ENCODE measurements around the gene IDH3G.
"Not testable (repeated sequence)": the region's sequence is repeated elsewhere in the genome, so short reads cannot be mapped to it uniquely, and the experiment has no call there.

Gene IDH3G

DNA sequence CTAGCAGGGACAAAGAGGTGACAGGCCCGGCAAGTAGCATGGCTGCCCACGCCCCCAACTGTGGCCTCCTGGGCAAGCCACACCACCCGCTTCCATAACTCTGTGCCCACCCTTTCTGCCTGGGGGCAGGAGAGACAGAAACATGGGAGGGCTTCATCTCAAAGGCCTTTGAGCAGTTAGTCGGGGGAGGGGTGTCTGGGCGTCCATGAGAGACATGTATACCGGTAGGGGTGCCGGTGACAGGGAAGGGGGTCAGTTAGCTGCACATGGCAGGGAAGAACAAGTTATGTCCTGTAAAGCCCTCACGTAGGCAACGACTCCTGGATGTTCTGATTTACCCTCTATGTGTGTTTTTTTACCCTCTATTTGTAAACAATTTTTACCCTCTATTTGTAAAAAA lies 26.9 kb upstream of the IDH3G start:
- Mint-ChIP-seq H3K27ac (no peak overlapping the region), H3K4me3 (no peak overlapping the region), H3K36me3 (ENCODE audit: low read depth) (no peaks in the 10 kb centered on the region), H3K9me3 (no peaks in the 10 kb centered on the region), H3K27me3 (ENCODE audit: low read depth) (peaks cover 16% of the 10 kb centered on the region), H3K4me1 (ENCODE audit: low read depth) (peaks cover 21% of the 10 kb centered on the region)

DNA sequence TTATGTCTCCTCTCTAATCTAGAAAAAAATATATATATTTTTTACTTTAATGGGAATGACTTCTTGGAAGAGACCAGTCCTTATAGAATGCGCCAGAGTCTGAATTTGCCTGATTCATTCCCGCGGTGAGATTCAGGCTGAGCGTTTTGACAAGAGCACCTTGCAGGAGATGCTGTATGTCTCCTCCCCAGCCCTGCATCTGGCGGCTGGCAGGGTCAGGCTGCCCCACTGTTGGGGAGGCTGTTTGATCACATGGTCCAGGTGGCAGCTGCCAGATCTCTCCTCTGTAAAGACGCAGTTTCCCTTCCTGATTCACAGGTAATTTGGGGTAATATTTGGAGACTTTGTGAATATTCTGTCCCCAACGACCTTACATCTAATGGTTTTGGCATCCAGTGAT lies 26.4 kb upstream of the IDH3G start:
- Mint-ChIP-seq H3K27ac (no peak overlapping the region), H3K4me1 (ENCODE audit: low read depth) (peaks cover 21% of the 10 kb centered on the region), H3K27me3 (ENCODE audit: low read depth) (peaks cover 14% of the 10 kb centered on the region), H3K4me3 (no peak overlapping the region), H3K9me3 (no peaks in the 10 kb centered on the region), H3K36me3 (ENCODE audit: low read depth) (no peaks in the 10 kb centered on the region)

DNA sequence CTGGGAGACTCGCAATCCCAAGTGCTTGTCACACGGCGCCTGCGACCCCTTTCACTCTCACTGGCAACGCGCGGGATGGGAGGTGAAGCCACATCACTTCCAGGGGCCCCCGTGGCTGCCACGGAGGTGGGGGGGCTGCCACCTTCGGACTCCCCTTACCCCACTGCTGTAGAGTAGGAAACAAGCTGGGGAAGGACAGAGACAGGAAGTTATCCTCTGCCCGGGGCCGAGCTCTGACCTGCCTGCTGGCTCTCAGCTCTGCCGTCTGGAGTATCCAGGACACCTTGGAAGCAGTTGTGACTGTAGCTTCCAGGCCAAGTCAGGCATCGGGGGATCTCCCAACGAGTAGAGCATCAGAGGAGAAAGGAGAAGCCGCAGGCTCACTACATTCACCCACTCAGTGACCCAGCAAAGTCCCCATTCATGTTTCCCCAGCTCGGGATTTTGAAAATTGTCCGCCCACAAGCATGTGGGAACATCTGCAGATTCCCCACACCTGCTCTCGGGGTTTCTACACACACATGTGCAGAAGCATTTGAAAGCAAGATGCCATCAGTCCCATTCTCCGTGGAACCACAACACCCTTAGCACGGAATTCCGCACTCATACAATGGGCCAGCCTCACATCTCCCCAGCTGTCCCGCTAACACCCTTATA lies 25.3 kb upstream of the IDH3G start:
- Mint-ChIP-seq H3K27ac (no peak overlapping the region), H3K27me3 (ENCODE audit: low read depth) (peaks cover 19% of the 10 kb centered on the region), H3K4me3 (peak overlapping the region; percentile 7), H3K4me1 (ENCODE audit: low read depth) (peaks cover 26% of the 10 kb centered on the region), H3K9me3 (no peaks in the 10 kb centered on the region), H3K36me3 (ENCODE audit: low read depth) (no peaks in the 10 kb centered on the region)

DNA sequence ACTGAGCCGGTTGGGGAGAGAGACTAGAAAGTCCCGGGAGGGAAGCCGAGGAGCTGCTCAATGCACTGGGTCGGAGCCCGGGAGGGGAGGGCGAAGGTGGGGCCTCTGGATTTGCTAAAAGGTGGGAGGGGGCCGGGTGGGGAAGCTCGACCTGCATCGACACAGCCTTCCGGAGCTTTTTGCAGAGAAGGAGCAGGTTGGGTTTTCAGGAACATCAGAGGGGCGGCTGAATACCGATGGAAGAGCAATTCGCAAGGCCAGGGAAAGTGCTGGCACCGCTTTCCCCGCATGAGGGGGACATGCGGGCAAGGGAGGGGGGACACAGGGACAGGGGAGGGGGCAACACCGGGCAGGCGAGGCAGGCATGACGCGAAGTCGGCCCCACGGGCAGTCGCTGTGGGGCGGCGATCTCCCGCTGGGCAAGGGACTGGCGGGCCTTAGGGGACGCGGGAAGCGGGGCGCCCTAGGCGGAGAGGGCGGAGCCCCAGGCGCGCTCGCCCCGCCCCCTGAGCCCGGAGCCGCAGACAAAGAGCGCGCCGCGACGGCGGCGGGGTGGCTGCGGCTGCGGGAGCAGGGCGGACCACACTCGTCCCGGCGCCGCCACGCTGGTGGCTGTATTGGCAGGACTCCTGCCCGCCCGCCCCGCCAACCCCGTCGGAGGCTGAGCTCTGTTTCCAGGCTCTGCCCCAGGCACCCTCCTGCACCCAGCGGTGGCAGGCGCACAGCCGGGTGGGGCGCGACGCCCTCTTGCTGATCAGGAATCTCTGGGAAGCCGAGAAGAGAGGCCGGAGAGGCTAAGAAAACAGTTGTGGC lies 24.6 kb upstream of the IDH3G start:
- H3K36me3 Mint-ChIP-seq (ENCODE audit: low read depth), result no peaks in the 10 kb centered on the region
- peak overlapping the region; percentile 48 for H3K4me3 Mint-ChIP-seq
- peaks cover 24% of the 10 kb centered on the region for H3K4me1 Mint-ChIP-seq (ENCODE audit: low read depth)
- H3K9me3 Mint-ChIP-seq, result no peaks in the 10 kb centered on the region
- H3K27ac Mint-ChIP-seq, result no peak overlapping the region
- peaks cover 20% of the 10 kb centered on the region for H3K27me3 Mint-ChIP-seq (ENCODE audit: low read depth)

DNA sequence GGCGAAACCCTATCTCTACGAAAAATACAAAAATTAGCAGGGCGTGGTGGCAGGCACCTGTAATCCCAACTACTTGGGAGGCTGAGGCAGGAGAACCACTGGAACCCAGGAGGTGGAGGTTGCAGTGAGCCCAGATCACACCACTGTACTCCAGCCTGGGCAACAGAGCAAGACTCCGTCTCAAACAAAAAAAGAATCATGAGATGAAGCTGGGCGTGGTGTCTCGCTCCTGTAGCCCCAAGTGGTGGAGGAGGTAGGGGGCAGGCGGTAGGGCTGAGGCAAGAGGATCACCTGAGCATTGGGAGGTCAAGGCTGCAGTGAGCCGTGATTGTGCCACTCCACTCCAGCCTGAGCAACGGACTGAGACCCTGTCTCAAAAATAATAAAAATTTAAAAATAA lies 23.9 kb upstream of the IDH3G start:
- H3K36me3 Mint-ChIP-seq (ENCODE audit: low read depth); H3K4me3 Mint-ChIP-seq; H3K9me3 Mint-ChIP-seq; H3K27ac Mint-ChIP-seq: not testable (repeated sequence)
- Mint-ChIP-seq H3K4me1 (ENCODE audit: low read depth) (peaks cover 24% of the 10 kb centered on the region), H3K27me3 (ENCODE audit: low read depth) (peaks cover 24% of the 10 kb centered on the region)

DNA sequence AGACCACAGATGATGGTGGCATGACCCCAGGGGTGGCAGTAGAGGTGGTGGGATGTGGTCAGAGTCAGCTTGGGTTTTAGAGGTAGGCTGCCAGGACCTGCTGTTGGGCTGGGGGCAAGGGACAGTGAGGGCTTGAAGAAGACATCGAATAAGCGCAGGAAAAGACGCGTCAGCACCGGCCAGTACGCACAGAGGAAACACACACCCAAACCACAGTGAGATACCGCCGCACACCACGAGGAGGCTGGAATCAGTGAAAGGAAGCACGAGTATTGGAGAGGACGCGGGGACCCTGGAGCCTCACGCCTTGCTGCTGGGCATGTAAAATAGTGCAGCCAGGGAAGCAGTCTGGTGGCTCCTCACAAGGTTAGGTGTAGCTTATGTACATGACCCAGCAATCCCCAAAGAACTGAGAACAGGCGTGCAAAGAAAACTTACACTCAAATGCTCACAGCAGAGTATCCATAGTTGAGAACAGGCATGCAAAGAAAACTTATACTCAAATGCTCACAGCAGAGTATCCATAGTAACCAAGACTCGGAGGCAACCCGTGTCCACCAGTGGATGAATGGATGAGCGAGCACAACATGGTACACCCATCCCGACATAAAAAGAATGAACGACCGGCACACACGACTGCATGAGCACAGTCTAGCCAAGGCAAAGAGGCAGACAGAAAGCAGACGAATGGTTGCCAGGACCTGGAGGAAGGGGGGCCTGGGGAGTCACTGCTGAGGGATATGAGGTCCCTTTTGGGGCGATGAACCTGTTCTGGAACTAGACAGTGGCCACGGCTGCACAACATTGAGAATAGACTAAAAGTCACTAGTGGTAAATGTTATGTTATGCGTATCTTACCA lies 22.9 kb upstream of the IDH3G start:
- Mint-ChIP-seq H3K9me3 (no peaks in the 10 kb centered on the region), H3K4me3 (no peak overlapping the region), H3K4me1 (ENCODE audit: low read depth) (peaks cover 17% of the 10 kb centered on the region), H3K27me3 (ENCODE audit: low read depth) (peaks cover 25% of the 10 kb centered on the region), H3K36me3 (ENCODE audit: low read depth) (no peaks in the 10 kb centered on the region), H3K27ac (no peak overlapping the region)

DNA sequence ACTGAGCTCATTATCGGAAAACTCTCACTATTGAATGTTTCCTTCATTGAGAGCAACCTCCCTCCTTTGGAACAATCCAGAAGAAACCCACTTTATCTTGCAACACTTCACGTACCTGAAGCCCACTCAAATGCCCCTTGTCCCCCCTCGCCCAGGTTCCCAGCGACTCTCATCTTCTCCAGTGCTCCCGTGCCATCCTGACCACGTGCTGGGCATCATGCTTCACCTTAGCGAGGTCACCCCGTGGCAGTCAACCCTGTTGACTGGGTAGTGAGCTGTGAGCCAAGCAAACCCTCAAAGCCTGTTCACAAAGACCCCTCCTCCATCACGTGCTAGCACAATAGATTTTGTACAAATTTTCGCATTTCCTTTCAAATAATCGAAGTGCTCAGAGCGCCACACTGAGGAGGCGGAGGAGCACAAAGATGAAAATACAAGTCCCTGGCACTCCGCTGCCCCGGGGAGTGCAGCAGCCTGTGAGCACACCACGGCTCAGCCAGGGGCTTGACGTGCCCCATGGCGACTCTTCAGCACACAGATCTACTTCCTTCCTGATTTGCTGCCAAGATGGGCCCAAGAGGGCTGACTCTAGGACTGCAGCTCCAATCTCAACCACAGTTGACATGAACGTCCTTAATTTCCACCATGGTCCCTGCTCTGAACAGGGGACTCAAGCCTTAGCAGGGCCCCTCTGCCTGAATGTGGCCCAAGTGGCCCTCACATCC lies 20.6 kb upstream of the IDH3G start:
- no peaks in the 10 kb centered on the region for H3K36me3 Mint-ChIP-seq (ENCODE audit: low read depth)
- H3K27ac Mint-ChIP-seq, result no peak overlapping the region
- H3K4me1 Mint-ChIP-seq (ENCODE audit: low read depth), result peaks cover 16% of the 10 kb centered on the region
- H3K4me3 Mint-ChIP-seq, result no peak overlapping the region
- H3K9me3 Mint-ChIP-seq, result no peaks in the 10 kb centered on the region
- peaks cover 32% of the 10 kb centered on the region for H3K27me3 Mint-ChIP-seq (ENCODE audit: low read depth)

DNA sequence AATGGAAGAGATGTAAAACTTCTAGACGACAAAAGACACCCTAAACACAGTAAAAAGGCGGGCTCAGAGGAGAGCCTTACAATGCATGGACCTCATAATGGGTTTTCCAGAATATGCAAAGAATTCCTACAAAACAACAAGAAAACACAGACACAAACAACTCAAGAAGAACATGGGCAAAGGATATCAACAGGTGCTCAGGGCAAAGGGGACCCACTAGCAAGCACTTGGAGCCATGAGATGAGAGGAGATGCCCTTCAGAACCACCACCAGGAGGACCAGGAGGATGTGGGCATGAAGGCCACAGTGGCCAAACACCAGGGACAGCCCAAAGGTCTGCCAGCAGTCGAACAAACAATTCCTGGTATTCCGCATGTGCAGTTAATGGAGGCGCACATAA lies 19.0 kb upstream of the IDH3G start:
- H3K27me3 Mint-ChIP-seq (ENCODE audit: low read depth), result peaks cover 32% of the 10 kb centered on the region
- no peaks in the 10 kb centered on the region for H3K9me3 Mint-ChIP-seq
- no peak overlapping the region for H3K27ac Mint-ChIP-seq
- no peaks in the 10 kb centered on the region for H3K36me3 Mint-ChIP-seq (ENCODE audit: low read depth)
- peaks cover 16% of the 10 kb centered on the region for H3K4me1 Mint-ChIP-seq (ENCODE audit: low read depth)
- H3K4me3 Mint-ChIP-seq, result no peak overlapping the region

DNA sequence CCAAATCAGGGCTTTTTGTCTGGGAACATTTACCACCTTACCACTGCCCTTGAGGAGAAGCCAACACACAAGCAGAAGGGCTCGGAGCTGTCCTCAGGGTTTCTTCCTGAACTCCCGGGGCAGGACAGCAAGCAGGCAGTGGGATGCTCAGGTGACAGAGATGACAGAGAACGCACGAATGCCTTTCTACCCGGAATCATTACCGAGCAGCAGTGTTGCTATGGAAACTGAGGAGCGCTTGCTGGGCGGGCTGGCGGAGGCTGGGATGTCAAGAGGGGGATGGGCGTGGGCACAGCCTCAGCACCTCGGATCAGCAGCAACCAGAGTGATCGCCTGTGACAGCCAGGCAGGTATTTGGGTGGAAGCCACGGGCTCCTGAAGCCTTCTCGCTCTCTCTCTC lies 18.0 kb upstream of the IDH3G start:
- Mint-ChIP-seq H3K27ac (no peak overlapping the region), H3K36me3 (ENCODE audit: low read depth) (no peaks in the 10 kb centered on the region), H3K9me3 (no peaks in the 10 kb centered on the region), H3K4me1 (ENCODE audit: low read depth) (peaks cover 12% of the 10 kb centered on the region), H3K27me3 (ENCODE audit: low read depth) (peaks cover 31% of the 10 kb centered on the region), H3K4me3 (no peak overlapping the region)

DNA sequence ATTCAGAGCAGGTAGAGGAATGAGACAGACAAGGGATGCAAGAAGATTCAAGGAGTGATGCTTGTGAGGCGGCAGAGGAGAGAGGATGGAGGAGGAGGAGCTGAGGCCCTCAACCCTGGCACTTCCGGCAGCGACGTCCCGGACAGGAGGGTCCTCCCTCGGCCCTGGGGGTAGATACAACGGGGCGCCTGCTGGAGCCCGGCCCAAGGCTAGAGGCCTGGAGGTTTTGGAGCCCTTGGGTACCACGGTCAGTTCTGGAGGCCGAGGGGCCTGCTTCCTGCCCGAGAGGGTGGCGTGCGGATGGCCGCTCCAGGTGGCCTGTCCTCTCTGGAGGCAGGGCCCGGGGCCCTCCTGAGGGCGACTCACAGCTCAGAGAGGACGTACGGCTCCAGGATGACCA lies 13.8 kb upstream of the IDH3G start:
- H3K27ac Mint-ChIP-seq, result no peak overlapping the region
- no peak overlapping the region for H3K4me3 Mint-ChIP-seq
- H3K9me3 Mint-ChIP-seq, result no peaks in the 10 kb centered on the region
- no peaks in the 10 kb centered on the region for H3K4me1 Mint-ChIP-seq (ENCODE audit: low read depth)
- H3K27me3 Mint-ChIP-seq (ENCODE audit: low read depth), result peaks cover 10% of the 10 kb centered on the region
- H3K36me3 Mint-ChIP-seq (ENCODE audit: low read depth), result no peaks in the 10 kb centered on the region

DNA sequence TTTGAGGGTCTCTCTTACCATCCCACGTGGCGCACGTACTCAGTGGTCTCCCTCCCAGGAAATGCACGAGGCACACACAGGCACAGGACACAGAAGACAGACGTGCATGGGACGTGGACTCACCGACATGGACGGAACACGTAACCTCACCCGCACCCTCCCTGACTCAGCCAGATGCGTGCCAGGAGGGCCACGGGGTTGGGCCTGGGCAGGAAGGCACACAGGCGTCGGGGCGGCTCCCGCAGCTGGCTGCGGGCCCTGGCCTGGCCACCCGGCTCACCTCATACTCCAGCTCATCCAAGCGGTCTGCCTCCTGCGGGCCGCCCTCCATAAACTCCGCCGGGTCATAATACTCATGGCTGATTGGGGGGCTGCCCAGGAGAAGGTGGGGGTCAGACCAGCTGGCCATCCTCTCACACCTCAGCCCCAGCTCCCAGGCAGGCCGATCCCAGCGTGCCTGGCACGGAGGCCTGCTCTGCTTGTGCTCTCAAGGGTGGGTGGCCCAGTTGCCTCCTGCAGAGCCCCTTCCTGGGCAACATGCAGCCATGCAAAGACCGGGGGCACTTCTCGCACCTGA lies 12.9 kb upstream of the IDH3G start:
- H3K36me3 Mint-ChIP-seq (ENCODE audit: low read depth), result no peaks in the 10 kb centered on the region

DNA sequence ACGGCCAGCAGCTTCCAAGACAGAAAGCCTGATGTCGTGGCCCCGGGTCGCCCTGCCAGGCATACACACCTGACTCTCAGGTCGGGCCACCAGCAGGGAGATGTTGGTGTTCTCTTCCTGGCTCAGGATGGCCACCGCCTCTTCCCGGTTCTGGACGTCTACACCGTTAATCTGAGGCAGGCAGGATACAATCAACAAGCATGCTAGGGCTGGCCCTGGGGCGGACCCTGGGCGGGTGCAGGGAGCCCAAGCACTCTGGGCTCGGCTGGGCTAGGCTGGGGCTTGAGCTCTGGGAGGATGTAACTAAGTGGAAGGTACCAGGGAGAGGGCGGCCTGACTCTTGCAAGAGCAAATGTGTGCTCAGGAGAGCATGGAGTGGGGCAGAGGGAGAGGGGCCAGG lies 11.3 kb upstream of the IDH3G start:
- no peaks in the 10 kb centered on the region for H3K27me3 Mint-ChIP-seq (ENCODE audit: low read depth)
- H3K27ac Mint-ChIP-seq, result no peak overlapping the region
- H3K4me3 Mint-ChIP-seq, result no peak overlapping the region
- H3K9me3 Mint-ChIP-seq, result no peaks in the 10 kb centered on the region
- no peaks in the 10 kb centered on the region for H3K36me3 Mint-ChIP-seq (ENCODE audit: low read depth)
- H3K4me1 Mint-ChIP-seq (ENCODE audit: low read depth), result no peaks in the 10 kb centered on the region

More for the DNA sequence above, 12.9 kb upstream of the IDH3G start:
- Mint-ChIP-seq H3K4me1 (ENCODE audit: low read depth) (no peaks in the 10 kb centered on the region), H3K27ac (no peak overlapping the region), H3K4me3 (no peak overlapping the region), H3K27me3 (ENCODE audit: low read depth) (peaks cover 7% of the 10 kb centered on the region), H3K9me3 (no peaks in the 10 kb centered on the region)

DNA sequence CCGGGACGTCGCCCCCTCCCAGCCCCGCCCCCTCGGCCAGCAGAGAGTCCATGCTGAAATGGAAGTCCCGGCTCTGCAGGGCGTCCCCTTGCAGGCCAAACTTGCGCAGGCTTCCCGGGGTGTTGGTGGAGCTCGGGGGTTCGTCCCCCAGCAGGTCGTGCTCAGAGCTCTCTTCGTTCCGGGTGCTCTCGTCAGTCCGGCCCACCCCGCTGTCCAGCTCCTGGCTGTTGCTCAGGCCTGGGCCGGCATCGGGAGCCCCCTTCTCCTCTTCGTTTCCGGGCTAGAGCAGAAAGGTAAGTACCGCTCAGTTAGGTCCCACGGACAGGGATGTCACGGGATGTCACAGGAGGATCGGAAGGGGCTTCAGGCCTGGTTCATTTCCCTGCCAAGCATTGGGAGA lies 10.4 kb upstream of the IDH3G start:
- no peaks in the 10 kb centered on the region for H3K4me1 Mint-ChIP-seq (ENCODE audit: low read depth)
- no peaks in the 10 kb centered on the region for H3K36me3 Mint-ChIP-seq (ENCODE audit: low read depth)
- no peak overlapping the region for H3K27ac Mint-ChIP-seq
- no peaks in the 10 kb centered on the region for H3K9me3 Mint-ChIP-seq
- no peaks in the 10 kb centered on the region for H3K27me3 Mint-ChIP-seq (ENCODE audit: low read depth)
- no peak overlapping the region for H3K4me3 Mint-ChIP-seq

DNA sequence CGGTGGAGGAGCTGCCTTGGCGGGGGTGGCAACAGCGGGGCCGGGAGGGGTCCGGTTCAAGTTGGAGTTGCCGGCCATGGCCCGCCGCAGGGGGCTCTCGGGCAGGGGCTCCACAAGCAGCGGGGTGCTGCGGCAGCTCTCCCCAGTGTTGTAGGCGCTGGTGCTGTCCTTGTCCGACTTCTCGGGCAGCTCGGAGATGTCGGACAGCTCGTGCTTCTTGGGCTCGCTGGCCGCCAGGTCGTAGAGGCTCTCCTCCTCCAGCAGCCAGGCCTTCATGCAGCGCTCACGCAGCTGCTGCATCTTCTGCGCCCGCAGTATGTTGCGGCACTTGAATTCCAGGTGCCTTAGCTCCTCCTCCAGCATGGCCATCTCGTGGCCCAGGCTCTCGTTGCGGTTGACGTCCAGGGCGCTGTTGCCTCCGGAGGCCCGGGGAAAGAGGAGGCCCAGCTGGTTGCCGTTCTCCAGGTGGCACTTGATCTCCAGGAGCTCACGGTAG lies 10.0 kb upstream of the IDH3G start:
- no peak overlapping the region for H3K4me3 Mint-ChIP-seq
- H3K27me3 Mint-ChIP-seq (ENCODE audit: low read depth), result no peaks in the 10 kb centered on the region
- H3K4me1 Mint-ChIP-seq (ENCODE audit: low read depth), result no peaks in the 10 kb centered on the region
- no peaks in the 10 kb centered on the region for H3K36me3 Mint-ChIP-seq (ENCODE audit: low read depth)
- H3K9me3 Mint-ChIP-seq, result no peaks in the 10 kb centered on the region
- no peak overlapping the region for H3K27ac Mint-ChIP-seq
